ENCODE data around the gene ALOX12.
"Not testable (repeated sequence)": the region's sequence is repeated elsewhere in the genome, so short reads cannot be mapped to it uniquely, and the experiment has no call there.

Gene ALOX12

DNA sequence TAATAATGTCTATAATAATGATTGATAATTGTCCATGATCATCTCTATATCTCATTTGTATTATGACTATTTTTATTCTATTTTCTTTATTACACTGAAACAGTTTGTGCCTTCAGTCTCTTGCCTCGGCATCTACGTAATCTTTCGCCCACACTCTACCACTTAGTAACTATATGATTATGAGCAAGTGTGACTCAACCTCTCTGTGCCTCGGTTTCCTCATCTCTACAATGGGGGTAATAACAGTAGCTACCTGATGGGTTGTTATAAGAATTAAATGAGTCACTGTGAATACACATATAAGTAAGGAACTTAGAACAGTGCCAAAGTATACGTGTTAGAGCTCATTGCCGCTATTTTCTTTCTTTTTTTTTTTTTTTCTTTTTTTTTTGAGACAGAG, 51.7 kb downstream of the ALOX12 start:
- no peak for DNase-seq

DNA sequence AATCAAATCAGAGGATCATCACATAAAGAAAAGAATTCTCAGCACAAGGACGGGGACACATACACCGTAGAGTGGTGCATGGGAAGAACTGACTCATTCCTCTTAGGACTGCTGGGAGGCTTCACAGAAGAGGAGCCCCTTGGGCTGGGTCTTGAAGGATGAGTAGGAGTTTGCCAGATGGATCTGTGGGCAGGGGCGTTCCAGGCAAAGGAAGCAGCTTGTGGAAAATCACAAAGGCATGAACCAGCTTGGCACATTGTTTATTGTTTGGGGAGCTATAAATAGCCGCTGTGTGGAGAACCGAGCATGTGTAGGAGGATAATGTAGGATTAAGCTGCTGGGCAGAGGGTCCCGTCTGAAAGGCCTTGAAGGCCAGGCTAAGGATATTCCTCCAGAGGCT, 53.1 kb downstream of the ALOX12 start:
- no peak for DNase-seq

DNA sequence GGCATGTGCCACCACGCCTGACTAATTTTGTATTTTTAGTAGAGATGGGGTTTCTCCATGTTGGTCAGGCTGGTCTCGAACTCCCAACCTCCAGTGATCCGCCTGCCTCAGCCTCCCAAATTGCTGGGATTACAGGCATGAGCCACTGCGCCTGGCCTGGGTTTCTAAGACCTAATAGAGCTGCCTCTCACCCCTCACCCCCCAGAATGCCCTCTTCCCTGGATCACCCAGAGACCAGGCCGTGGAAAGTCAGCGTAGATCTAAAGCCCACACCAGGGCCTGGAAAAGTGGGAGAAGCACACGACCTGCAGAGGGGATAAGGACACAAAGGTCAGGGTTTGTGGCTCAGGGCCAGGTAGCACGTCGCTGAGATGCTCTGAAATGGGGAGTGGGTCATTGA, 54.7 kb downstream of the ALOX12 start:
- not testable (repeated sequence) for DNase-seq

DNA sequence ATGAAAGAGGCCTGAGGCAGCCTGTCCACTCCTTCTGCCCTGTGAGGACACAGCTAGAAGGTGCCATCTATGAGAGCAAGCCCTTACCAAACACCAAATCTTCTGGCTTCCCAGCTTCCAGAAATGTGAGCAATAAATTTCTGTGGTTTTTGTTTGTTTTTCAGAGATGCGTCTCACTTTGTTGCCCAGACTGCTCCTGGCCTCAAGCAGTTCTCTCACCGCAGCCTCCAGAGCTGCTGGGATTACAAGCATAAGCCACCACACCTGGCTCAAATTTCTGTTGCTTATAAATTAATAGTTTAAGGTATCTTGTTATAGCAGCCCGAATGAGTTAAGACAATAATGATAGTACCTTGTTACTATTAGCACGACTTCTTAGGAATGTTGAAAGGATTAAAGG, 60.5 kb downstream of the ALOX12 start:
- no peak for DNase-seq

DNA sequence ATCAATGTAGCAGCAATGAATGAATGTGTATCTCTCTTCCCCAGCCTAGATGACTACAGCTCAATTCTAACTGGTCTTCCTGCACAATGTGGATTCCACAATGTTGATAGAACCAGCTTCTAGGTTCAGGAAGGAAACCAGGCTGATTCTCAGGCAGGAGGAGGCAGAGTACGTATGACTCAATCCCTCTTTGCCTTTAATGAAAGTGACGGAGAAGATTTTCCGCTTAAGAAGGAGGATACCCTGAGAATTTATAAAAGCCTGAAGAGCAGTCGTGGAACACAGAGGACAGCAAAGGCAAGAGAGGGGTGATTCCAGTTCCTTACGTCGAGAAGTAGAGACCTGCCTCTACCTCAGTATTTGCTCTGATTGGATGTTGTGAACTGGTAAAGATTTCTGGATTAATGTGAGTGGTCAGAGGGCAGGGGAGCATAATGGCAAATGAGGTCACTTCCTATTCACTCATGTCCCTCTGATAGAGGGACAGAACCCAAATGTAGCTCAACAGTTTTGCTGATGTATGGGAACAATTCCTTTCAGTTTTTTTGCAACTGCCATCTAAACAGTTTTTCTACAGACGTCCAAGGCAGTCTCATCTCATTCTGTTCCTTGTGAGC, 63.1 kb downstream of the ALOX12 start:
- DNase-seq = no peak

All from activated CD4-positive, CD25-positive, alpha-beta regulatory T cell (primary cell).